SH-SY5Y (cell line): ENCODE results near the gene CLCN5.

ENCODE experiments used
- GATA2 ChIP-seq: IDR thresholded peaks from 2 replicates; pipeline ENCODE4 v1.6.1; 2011; ENCODE audit warnings: mild to moderate bottlenecking, low read depth, low read length
- GATA3 ChIP-seq: IDR thresholded peaks from 2 replicates; pipeline ENCODE4 v1.6.1; 2011; ENCODE audit warnings: low read depth, mild to moderate bottlenecking, low read length, moderate library complexity

- TF ChIP-seq GATA3 (no peak), GATA2 (no peak)
Observed at GRCh38 chrX:49947781-49948180, 25.4 kb downstream of the CLCN5 start.
